IPS-NIHi7 (cell line): ENCODE results near the gene NECTIN1.

ENCODE experiments used
- DNase-seq: peaks from one replicate; pipeline ENCODE4 v3.0.0; 2012; ENCODE audit warnings: mixed read lengths; ENCODE audit errors: extremely low spot score

Gene NECTIN1

GRCh38 chr11:119730789-119731386, 1.9 kb upstream of the NECTIN1 start:
- no peak for DNase-seq

GRCh38 chr11:119729951-119730613, 1.1 kb upstream of the NECTIN1 start:
- DNase-seq = peak; percentile 60

- DNase-seq = no peak
Measured at GRCh38 chr11:119729581-119729927, 554 bp upstream of the NECTIN1 start.

DNA sequence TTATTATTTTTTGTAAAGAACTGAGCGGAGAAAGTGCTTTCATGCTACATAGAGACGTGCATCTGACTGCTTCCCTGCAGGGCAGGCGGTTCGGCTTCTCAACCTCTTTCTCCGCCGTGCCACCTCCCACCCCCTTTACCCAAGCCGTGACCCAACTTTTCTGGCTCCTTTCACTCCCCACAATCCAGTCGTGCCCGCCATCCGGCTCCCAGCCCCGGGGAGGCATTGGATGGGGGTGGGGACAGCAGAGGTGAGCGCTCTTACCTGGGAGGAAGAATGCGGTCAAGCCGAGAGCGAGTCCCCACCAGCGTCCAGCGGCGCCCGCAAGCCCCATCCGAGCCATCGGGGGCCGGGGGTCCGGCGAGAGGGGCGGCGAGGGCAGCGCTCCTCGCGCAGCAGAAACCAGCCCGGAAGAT, 781 bp downstream of the NECTIN1 start:
- DNase-seq = no peak

GRCh38 chr11:119727523-119728151, 1.4 kb downstream of the NECTIN1 start:
- DNase-seq = peak; percentile 60

- DNase-seq = peak; percentile 71
Measured at GRCh38 chr11:119726585-119727522, 2.1 kb downstream of the NECTIN1 start.

DNA sequence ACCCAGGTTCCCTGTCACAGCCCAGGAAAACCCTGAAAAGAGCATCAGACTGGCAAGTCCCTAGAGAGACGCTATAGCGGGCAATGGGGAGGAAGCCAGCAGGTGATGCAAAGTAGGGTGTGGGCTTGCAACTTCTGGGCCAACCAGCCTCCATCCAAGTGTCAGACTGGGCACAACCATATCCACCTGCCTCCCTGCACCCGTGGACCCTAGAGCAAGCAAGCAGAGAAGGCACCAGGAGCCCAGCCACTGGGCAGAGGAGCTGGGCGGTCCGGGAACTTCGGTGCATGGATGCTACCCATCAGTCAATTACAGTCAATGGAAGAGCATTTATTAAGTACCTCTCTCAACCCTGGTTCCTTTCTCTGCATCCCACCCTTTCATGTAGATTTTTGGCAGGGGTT, 2.8 kb downstream of the NECTIN1 start:
- DNase-seq = no peak

DNA sequence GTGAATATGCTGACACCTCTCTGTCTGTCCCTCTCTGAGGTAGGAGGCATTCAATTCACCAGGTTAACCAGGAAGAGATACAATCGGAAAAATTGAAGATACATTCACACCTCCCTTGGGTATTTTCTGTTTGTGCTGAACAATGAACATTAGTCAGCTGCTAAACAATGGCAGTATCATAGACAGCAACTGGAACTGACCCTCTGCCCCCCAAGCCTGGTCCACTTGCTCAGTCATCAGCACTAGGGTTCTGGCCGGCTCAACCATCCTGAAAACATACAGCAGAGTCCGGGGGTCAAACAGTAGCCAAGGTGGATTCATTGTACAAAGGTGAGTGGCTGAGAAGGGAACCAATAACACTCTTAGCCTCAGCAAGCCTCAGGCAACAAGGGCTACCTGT, 4.0 kb downstream of the NECTIN1 start:
- DNase-seq = no peak

- DNase-seq = no peak
Measured at GRCh38 chr11:119723952-119724325, 5.1 kb downstream of the NECTIN1 start.

- no peak for DNase-seq
Measured at GRCh38 chr11:119723243-119723951, 5.6 kb downstream of the NECTIN1 start.

DNA sequence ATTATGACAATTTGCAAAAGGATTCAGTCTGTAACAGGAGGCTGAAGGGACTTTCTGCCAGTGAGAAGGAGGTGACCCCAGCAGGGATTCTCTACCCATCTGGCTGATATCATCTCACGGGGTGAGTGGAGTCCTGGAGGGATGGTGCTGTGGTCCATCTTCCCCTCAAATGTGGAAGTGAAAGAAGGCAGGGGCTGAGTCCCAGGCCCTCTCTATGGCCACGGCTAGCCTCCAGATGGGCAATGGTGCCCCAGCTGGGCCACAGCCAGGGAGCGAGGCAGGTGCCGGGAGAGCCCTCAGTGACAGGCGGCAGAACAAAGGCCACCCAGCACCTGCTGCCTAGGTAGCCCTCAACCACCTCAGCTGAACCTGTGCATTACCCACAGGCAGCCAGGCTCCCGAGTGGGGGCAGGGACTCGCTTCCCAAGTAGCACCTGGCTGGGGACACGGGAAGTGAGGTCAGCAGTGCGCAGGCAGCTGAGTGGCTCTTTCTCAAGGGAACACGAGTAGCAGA, 6.7 kb downstream of the NECTIN1 start:
- no peak for DNase-seq

DNA sequence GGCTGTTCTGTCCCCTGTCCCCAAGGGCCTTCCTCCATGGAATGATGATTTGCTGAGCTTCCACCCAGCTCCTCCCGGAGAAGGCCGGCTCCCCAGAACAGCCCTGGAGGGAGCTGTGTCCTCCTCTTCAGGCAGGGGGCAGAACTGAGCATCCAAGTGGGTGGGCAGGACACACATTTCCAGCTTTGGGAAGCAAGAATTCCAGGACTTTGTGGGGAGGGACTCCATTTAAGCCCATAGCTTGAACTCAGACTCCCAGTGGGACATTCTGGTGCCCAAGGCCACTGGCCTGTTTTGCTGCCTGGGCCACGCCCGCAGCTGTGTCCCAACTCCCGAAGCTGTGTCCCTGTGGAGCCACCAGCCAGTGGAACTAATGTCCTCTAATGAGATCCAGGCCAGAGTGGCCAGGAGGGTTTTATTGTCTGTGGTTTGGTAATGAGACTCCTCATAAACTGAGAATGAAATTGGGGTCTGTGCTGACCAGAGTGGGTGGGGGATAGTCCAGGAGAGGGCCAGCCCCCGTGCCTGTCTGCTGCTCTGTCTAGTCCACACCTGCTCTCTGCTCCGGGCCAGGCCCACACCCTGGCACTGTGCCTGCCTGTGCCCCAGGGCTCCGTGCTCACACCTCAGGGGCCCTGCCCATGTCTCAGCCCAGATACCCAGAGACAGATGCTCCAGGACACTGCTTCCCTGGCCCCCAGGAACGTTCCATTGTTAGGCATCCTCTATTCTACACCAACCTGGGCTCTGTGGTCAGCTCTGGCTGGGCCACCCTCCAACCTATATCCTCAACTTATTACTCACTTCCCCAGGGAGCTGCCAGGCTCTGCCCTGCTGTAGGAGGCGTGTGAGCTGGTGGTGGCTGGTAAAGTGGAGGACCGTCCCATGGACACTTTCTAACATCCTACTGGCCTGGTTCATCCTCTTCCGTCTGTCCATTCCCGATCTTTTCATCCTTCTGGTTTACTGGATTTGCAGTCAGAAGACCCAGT, 7.6 kb downstream of the NECTIN1 start:
- DNase-seq = peak; percentile 81

DNA sequence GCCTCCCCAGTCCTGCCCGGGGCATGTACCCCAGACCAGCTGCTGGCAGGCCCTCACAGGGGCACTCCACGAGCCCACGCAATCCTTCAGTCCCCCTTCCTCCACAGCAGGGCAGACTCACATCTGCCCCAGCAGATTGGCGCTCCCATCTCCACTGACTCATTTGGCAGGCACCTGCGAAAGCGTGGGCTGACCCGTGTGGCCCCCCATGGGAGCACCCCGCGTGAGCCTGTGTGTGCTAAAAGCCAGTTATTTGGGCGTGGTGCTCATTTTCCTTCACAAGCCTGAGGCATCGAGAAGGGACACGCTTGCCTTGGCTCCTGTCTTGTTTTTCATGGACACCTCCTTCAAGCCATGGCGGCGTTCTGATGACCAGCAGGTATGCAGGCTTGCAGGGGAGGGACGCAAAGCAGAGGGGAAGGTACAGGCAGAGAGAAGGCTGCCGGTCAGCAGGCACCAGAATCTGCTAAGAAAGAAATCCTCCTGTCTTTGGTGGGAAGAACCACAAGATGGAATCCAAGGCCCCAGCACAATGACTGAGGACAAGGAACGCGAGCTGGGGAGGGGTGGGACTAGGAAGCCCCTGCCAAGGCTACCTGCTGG, 8.6 kb downstream of the NECTIN1 start:
- DNase-seq = no peak

DNA sequence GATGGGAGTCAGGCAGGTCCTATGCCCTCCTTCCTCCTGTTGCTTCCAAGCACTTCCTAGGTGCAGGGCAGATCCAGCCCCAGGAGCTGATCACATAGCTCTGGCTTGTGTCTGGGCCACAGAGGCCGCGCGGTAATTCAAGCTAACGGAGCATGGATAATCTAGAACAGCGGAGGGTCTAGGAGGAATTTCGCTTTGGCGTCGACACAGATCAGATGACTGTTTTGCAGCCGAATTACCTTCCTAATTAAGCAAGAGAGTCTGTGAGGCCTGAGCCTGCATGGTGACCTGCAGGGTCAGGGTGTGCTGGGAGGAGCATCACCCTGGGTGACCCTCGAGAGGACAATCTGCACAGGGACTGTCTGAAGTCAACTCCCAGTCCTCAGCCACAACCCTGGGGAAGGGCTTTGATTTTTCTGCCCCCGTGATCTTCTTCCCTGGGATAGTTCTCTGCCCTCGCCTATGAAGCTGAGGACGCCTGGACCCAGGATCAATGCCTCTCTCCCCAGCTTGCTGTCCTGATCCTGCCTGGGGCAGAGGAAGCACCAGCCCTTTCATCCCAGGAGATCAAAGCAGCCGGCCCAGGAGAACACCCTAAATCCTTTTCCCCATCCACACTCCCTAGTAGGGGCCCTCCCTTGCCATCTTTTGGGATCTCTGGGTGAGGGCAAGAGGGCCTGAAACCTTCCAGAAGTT, 11.0 kb downstream of the NECTIN1 start:
- no peak for DNase-seq

DNA sequence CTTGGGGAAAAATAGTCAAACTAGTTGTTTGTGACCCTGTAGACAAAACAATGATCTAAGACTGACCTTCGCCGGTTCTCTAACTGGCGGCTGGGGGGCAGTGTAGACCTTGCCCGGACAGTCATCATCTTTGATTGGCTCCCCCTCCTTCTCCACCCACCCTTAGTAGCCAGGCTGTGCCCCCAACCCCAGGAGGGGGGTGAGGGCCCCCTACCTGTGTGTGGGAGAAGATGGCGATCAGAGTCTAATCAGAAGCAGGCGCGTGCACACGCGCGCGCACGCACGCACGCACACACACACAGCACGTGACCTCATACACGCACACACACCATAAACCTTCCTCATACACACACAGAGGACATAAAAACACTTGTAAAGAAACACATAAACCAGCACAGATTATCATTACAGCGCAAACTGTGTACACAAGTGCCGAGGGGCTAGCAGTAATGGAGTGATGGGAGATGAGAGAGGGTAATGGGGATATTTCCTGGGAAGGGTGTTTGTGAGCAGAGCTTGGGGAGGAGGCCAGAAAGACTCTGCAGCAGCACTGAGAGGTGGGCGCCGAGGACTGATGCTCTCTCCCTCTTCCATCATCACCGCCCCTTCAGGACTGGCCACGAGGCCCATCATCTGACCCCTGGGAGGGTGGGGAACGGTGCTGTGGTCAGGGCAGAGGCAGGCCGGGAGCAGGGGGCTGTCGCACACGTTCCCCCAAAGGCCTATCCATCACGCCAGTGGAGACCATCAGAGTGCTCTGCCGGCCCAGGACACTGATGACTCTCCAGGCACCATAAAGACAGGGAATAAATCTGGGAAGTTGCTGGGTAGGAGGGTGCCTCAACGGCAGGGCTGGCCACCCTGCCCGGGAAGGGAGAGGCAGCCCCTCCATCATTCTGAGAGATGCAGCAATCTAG, 12.2 kb downstream of the NECTIN1 start:
- DNase-seq = no peak

DNA sequence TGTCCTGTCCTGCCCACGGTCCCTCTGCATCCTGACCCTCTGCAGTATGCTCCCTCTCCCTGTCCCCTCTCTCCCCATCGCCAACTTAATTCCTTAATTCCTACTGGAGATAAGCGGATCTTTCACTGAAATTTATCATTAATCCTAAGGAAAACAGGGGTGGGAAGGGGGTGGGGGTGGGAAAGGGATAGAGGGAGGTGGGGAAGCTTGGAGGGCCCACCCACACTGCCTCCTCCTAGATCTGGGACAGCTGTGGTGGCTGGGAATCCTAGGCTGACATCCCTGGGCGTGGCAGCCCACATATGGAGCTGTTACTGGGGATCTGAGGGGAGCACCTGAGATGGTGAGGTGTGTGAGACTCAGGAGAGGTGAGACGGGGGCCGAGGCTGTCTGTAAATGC, 14.4 kb downstream of the NECTIN1 start:
- DNase-seq = no peak

GRCh38 chr11:119714189-119714588, 14.8 kb downstream of the NECTIN1 start:
- no peak for DNase-seq
